GM12875 (cell line): ENCODE results near the gene MAP4K2.
"Not testable (repeated sequence)": the region's sequence is repeated elsewhere in the genome, so short reads cannot be mapped to it uniquely, and the experiment has no call there.

Experiments used
- H3K4me3 ChIP-seq: one replicate; pipeline ENCODE4 v1.5.1; 2011; ENCODE audit warnings: low read depth, low read length, control low read depth
- TF ChIP-seq, protein P1 (sequence below): IDR thresholded peaks from 2 replicates; pipeline ENCODE4 v1.5.1; 2011; ENCODE audit warnings: low read depth, mild to moderate bottlenecking, control low read depth, inconsistent platforms, low read length, moderate library complexity, borderline replicate concordance; ENCODE audit not compliant: insufficient read depth

The MAP4K2 gene

DNA sequence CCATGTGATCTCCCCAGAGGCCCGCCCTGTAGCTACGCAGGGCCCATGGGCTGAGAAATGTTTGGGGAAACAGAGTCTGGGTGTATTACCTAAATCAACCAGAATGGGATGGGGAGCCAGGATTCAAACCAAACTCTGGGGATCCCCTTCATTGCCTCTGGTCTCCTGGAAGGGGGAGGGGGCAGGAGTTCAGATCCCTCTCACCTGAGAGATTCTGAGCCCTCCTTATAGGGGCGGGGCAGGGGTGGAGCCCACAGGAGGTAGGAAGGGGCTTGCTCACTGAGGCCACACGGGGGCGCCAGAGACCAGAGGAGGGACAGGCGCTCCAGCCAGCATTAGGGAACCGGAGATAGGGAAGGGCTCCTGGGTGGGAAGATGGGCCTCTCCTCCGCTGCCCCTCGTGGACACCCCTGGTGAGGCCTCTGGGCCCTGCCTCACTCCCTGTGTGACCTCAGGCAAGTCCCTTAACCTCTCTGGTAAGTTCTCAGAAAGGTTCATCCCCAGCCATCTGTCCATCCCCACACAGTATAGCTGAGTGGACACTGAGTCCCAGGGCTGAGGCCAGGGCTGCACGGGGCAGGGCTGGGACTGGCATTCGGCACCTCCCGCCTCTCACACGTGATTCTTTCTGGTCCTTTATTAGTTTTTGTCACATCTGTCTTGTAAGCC lies 44.1 kb upstream of the MAP4K2 start:
- no peak overlapping the region for H3K4me3 ChIP-seq
- TF ChIP-seq, protein P1, sequence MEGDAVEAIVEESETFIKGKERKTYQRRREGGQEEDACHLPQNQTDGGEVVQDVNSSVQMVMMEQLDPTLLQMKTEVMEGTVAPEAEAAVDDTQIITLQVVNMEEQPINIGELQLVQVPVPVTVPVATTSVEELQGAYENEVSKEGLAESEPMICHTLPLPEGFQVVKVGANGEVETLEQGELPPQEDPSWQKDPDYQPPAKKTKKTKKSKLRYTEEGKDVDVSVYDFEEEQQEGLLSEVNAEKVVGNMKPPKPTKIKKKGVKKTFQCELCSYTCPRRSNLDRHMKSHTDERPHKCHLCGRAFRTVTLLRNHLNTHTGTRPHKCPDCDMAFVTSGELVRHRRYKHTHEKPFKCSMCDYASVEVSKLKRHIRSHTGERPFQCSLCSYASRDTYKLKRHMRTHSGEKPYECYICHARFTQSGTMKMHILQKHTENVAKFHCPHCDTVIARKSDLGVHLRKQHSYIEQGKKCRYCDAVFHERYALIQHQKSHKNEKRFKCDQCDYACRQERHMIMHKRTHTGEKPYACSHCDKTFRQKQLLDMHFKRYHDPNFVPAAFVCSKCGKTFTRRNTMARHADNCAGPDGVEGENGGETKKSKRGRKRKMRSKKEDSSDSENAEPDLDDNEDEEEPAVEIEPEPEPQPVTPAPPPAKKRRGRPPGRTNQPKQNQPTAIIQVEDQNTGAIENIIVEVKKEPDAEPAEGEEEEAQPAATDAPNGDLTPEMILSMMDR: peak; percentile 94

DNA sequence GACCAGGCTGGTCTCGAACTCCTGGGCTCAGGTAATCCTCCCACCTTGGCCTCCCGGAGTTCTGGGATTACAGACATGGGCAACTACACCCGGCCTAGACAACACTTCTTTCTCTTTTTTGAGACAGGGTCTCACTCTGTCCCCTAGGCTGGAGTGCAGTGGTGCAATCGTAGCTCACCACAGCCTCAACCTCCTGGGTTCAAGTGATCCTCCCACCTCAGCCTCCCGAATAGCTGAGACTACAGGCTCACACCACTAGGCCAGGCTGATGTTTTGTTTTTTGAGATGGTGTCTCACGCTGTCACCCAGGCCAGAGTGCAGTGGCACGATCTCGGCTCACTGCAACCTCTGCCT lies 42.7 kb upstream of the MAP4K2 start:
- H3K4me3 ChIP-seq: not testable (repeated sequence)

DNA sequence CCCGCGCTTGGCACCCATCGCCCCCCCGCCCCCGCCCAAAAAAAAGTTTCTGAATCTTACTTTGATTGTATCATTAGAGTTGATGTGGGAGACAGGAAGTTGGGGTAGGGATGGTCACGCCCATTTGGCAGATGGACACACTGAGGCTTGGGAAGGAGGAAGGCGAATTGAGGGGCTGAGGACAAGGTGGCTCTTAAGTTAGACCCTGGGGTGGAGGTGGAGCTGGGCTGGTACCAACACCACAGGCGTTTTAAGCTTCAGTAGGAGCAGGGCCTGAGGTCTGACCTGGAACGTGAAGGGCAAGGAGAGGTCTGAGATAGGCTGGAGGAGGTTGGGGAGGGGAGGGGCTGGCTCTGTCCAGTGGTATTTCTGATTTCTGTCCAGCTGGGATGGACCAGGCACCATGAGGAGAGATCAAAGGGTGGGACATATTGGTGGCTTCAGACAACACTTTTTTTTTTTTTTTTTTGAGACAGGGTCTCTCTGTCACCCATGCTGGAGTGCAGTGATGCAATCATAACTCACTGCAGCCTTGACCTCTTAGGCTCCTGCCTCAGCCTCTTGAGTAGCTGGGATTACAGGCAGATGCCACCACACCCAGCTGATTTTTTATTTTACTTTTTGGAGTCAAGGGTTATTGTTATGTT lies 42.2 kb upstream of the MAP4K2 start:
- TF ChIP-seq, protein P1: no peak
- H3K4me3 ChIP-seq: peak overlapping the region; percentile 45

DNA sequence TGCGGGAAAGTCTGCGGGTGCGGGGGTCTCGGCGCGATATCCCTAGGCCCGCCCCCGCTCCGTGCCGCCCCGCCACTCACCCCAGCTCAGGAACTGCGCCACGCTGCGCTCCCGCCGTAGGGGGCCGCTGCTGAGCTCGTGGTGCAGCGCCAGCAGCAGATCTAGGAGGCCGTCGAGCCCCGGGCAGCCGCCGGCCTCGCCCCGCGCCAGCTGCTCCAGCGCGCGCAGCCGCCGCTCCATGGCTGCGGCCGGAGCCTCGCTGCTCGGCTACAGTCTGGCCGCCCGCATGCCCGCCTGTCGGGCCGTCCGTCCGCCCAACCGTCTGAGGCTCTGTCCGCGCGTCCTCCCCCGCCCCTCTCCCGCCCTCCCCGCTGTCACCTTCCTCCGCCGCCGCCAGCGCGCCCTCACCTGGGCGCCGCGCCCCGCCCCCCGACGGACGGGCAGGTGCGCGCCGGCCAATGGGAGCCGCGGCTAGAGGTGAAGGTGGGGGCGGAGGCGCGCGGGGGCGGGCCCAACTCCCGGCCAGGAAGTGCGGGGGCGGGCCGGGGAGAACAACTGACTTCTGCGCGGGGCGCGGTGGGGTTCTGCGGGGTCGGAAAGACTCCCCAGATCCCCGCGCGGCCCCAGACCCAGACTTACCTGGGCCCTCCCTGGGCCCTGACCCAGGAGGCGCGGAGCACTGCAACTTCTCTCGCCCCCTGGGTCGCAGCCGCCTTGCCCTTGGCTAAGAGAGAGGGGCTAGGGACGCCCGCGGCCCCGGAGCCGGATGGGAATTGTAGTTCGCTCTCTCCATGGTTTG lies 41.5 kb upstream of the MAP4K2 start, which contains the start of gene CDC42BPG:
Gene CDC42BPG, minus strand, starts transcription at position 324 of the 799 bp plus-strand sequence. Its CDS starts 84 bp downstream, at position 240.
- TF ChIP-seq, protein P1: peak; percentile 84
- peak within 1 kb of the TSS; percentile 45 for H3K4me3 ChIP-seq

DNA sequence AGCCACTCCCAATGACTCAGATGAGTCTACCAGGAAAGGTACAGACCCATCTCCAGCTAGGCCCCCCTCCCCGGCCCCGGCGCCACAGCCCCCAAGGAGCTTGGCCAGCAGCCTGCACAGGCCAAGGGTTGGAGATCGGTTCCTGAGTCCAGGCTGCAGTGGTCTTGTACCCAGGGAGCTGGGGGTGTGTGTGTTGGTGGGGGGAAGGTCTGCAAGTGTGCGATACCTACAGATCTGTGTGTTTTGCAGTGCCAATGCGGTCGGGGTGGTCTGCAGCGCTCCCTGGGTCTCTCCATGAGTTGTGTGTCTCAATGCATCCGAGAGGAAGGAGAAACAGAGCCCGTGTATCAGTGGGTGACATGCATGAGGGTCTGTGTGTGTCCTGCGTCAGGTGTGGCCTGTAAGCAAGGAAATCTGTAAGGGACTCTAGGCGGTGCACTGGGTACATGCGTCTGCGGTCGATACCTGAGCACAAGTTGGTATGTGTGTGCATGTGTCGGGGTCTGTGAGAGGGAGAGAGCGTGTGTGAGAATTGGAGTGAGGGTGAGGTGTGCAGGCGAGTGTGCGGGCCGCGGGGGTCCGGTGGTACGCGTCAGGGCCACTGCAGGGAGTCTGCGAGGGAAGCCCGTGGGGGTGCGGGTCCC lies 40.8 kb upstream of the MAP4K2 start:
- TF ChIP-seq, protein P1: no peak
- peak overlapping the region; percentile 34 for H3K4me3 ChIP-seq

DNA sequence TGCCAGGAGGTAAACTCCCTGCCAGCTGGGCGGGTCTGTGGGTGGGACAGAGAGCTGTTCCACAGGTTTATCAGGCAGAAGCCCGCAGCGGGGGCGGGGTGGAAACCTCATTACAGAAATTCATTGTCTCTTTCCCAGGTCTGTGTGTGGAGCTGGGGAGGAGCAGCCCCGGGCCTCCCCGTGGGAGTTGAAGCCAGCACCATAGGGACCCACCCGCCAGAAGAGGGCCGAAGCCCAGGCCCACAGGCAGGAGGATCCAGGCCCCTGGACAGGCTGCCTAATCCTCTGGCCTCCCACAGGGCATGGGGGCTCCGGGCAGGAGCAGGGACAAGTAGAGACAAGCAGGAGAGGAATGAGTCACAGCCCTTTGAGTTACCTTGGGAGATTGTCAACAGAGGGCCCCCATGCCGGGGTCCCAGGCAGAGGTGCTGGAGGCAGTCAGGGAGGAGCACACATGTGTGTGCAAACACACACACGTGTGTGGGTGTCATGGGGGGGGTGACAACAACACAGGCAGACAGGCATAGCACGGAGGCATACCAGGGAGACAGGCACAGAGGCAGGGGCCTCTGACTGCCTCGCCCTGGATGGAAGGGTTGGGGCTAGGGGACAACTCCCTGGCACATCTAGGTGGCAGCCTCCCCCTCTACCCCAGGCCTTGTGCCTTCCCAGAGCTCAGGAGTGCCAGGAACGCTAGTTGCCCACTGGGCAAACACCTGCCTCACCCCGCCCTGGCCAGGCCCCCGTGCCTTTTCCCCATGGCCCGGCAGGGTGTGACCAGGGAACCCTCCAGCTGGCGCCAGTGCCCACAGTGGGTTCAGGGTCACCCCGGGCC lies 40.1 kb upstream of the MAP4K2 start:
- H3K4me3 ChIP-seq: no peak overlapping the region
- TF ChIP-seq, protein P1: no peak
